HG03103 (cell line): ENCODE data around the gene TPRG1L.

Source experiments
- ATAC-seq: cut with Tn5 transposase; IDR thresholded peaks from one replicate; pipeline ENCODE4 v1.9.1; 2021; ENCODE audit warnings: low read depth; ENCODE audit not compliant: unreplicated experiment

TPRG1L gene

DNA sequence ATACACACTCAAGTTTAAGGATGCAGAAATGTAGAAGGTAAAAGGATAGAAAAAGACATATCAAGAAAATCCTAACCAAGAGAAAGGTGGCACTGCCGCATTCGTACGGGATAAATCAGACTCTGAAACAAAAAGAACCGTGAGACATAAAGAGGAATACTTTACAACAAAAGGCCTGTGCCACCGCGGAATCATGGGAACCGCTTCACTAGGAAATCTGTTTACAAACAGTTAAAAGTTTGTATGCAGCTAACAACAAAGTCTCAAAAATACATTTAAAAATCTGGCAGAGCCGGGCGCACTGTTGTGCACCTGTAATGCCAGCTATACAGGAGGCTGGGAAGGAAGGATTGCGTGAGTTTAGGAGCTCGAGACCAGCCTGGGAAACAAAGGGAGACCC, 17.0 kb downstream of the TPRG1L start:
- ATAC-seq, result no peak

DNA sequence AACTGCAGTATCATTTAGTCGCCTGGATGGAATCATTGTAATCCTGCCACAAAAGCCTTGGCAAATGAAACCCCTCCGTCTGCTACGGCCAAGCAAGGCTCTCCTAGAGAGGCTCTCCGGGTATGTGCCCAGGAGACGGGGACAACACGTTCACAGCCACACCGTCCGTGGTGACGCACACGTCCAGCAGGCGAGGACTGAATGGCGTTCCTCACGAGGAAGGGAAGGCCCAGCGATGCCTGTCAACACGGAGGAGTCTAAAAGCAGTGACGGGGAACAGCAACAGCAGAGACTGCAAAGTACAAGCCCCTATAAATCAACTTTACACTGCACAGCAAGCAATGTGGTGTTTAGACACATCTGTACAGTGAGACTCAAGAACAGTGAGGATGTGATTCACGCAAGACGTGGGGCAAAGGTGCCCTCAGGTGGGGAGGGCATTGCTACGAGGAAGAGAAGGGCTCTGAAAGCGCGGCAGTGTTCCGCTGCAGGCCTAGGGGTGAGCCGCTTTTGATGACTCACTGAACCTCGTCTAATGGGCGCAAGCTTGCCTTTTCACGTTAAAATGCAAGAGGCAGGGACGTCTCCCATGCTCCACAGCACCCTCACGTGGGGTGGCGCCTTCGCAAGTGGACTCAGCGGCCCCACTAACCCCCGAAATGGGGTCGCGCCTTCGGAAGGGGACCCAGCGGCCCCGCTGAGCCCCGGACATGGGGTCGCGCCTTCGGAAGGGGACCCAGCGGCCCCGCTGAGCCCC, 18.3 kb downstream of the TPRG1L start:
- no peak for ATAC-seq

DNA sequence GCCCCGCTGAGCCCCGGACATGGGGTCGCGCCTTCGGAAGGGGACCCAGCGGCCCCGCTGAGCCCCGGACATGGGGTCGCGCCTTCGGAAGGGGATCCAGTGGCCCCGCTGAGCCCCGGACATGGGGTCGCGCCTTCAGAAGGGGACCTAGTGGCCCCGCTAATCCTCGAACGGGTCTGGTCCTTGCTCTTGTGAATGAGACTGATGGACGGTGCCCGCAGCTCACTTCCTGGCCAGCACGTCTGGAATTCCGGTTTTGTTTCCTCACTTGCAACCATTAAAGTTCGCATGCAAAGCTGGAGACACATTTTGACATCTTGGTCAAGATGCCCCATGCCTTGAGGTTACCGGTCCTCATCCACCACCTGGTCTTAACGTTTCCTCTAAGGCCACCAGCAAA, 19.5 kb downstream of the TPRG1L start:
- ATAC-seq, result no peak

DNA sequence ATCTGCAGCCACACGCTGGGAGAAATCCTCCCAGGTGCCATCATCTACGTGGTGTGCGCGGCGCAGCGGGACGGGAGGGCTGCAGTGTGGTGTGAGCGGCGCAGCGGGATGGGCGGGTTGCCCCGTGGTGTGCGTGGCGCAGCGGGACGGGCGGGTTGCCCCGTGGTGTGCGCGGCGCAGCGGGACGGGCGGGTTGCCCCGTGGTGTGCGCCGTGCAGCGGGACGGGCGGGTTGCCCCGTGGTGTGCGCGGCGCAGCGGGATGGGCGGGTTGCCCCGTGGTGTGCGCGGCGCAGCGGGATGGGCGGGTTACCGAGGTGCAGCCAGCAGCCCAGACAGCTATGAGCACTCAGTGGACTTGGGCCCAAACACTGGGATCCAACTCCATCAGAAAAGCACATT, 20.4 kb downstream of the TPRG1L start:
- ATAC-seq, result no peak

DNA sequence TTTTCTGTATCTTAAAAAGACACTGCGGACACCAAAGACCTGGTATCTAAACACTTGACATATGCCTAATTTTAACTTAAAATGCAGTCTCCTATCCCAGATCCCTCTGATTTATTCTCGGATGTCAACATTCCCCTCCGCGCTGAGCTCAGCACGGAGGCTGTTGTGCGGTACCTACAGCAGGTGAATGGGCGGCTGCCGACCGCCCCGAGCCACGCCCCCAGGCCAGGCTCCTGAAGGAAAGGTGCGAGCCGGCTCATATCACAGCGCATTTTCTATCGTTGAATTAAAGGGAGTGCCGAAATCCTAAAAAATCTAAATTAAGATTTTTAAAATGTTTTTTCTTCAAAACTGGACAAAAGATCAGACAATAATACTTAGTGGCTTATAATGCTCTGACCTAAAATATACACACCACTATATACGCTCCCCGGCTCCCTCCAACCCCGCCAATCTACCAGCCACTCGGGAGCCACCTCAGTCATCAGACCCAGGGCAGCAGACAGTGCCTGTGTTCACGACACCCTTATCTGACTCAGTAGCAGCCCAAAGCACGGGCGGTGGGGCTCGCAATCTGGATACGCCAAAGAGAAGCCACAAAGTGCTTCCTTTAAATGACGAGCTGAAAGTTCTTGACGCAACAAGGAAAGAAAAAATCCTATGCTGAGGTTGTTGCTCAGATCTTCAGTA, 21.0 kb downstream of the TPRG1L start:
- no peak for ATAC-seq

DNA sequence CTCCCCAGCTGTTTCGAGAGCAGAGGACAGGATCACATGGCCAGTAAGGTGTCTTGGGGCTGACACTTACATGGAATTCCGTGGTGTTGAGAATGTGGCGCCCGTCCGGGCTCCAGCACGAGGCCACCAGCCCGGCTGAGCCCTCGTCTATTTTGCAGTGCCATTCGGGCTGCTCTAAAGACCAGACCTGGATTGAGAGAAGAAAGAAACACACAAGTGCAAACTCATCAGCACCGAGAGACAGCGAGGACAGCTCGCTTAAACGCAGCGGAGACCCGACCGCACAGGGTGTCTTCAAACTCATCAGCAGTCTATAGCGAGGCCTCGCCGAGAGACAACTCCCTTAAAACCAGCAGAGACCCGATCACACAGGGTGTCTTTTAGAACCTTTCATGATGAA, 21.8 kb downstream of the TPRG1L start:
- no peak for ATAC-seq

DNA sequence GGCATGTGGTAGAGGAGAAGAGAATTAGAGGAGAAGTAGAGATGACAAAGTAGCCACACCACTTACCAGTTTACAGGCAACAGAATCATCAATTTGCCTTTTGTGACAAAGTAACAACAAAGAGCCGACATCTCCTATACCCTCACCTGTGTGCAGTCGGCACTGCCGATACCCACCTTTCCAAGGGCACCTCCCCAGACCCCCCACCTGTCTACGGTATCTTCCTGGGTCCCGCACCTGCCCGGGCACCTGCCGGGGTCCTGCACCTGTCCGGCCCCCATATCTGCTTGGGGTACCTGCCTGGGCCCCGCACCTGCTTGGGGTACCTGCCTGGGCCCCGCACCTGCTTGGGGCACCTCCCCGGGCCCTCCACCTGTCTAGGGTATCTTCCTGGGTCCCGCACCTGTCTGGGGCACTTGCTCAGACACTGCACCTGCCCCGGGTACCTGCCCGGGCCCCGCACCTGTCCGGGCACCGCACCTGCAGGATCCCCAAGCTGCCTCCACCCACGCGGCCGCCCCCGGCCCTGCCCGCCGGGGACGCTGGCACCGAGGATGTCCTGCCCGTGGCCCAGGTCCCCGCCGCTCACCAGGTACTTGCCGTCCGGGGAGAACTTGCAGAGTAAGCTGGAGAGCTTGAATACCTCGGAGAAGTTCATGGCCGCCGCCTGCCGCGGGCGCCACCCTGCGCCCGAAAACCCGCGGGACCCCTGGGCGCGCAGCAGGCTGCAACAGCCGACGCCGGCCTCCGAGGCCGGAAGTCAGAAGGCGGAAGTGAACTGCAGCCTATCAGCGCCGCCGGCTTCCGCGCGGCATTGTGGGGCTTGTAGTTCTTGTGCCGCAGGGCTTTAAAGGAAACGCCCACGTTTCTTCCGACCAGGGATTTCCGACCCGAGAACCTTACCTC, 24.8 kb downstream of the TPRG1L start, which contains the start of gene WRAP73:
Gene WRAP73 (minus strand): TSS at position 762 of the 906 bp plus-strand sequence. CDS start 104 bp downstream, at position 658.
- ATAC-seq, result peak; percentile 79

DNA sequence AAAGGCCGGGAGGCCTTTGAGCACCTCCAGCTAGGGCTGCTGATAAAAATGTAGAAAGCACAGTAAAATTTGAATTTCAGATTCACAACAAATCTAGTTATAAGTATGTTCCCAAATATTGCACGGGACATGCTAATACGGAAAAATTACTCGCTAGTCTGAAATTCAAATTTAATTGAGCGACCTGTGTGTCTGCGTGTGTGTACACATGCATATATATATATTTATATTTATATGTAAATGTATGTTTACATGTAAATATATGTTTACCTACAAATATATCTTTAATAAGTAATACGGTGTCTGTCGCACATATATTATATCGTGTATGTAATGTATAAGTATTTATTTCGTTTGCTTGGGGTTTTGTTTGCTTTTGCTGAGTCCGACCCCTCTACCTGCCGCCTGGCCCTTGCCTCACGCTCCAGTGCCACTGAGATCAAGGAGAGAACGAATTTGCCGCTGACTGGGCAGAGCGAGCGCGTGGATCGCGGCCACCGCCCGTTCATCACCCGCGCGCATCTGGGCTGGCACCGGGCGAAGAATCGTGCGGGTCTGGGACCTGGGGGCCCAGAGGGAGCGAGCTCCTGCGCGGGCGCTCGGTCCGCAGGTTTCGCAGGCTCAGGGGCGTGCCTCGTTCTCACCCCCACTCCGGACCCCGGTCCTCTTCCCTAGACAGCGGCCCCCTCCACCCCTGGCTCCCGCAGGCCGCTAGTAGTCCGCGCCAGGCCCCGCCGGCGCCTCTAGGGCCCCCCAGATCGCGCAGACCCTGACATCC, 25.6 kb downstream of the TPRG1L start:
- ATAC-seq, result no peak

DNA sequence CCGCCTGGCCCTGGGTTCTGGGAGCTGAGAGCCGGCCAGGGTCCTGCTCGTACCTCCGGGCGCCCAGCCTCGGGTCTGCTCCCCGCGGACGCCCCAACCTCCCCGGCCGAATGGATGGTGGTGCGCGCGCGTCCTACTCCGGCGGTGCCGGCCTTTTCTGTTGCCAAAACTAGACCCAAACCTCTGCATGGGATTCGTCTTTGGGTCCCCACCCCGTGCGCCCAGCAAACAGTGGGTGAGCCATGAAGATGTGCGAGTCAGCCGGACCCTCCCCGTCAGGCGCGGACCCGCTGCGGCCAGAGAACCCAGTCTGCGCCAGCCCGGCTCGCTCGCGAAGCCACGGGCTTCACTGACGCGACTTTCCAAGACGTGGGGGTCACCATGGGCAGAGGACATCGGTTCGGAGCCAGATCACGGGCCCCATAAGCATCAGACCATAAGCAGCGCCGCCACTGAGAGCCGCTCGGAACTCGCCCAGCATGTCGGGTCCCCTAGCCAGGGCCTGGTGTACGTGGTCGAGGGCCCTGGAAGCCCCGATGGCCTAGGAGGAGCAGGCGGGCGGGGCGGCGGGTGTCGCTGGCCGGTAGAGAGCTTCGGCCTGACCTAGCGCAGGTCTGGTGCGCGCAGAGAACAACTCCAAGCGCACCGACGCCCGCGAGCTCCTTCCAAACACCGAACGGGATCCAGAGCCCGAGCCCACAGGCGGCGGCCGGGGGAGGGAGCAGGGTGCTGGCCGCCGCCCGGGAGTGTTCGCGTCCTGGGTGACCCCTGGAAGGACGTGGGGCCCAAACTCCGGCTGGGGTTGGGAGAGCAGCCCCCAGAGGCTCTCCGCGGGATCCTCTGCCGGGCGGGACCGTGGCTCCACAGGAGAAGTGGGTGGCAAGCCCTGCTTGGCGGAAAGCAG, 26.5 kb downstream of the TPRG1L start:
- ATAC-seq, result no peak

DNA sequence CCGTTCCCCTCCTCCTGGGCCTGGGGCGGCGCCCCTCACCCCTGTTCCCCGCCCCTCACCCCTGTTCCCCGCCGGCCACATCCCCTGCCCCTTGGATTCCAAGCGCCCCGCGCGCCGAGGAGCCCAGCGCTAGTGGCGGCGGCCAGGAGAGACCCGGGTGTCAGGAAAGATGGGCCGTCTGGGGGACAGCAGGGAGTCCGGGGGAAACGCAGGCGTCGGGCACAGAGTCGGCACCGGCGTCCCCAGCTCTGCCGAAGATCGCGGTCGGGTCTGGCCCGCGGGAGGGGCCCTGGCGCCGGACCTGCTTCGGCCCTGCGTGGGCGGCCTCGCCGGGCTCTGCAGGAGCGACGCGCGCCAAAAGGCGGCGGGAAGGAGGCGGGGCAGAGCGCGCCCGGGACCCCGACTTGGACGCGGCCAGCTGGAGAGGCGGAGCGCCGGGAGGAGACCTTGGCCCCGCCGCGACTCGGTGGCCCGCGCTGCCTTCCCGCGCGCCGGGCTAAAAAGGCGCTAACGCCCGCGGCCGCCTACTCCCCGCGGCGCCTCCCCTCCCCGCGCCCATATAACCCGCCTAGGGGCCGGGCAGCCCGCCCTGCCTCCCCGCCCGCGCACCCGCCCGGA, 27.2 kb downstream of the TPRG1L start, which contains the start of gene TP73:
Gene TP73 (plus strand): TSS at position 587 of the 618 bp plus-strand sequence. CDS start 29,850 bp downstream, outside the sequence.
- no peak for ATAC-seq

DNA sequence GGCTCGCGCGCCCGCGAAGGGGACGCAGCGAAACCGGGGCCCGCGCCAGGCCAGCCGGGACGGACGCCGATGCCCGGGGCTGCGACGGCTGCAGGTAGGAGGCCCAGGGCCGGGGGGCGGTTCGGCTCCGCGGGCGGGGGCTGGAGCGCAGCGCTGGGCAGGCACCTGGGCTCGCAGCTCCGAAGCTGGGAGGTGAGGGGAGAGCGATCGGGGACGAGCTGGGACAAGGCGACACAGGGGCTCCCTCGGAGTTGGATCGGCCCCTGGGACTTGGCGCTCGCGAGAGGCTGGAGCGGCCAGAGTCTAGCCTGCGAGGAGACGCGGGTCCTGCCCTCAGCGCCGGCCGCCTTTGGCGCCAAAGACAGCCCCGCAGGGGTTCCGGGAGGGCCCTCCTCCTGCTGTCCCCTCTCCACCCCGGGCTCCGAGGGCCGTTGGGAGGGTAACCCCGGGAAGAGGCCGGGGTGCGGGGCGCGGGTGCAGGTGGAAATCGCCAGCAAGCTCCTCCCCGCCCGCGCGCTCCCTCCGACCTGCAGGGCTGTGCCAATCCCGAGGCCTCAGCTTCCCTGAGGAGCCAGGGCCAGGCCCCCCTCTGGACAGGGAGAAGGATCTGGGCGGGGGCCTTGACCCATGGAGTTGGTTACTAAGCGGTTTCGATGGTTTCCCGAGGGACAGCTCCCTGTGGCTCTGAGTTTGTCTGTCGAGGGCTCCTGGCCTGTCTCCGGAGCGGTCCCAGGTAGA, 27.9 kb downstream of the TPRG1L start:
- no peak for ATAC-seq

DNA sequence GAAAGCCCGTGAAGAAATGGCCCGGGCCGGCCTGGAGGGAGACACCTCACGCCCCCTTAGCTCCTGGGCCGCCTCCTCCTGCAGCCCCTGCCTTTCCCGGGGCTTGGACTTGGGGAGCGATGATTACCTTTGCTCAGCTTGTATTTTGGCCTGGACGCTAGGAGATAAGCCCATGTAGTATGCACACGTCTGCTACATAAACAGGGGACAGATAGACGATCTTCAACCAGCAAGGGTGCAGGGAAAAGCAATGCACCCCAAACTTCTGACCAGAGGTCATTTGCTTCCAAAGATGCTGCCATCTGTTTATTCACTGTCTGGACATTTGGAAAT, 28.4 kb downstream of the TPRG1L start:
- ATAC-seq, result no peak

DNA sequence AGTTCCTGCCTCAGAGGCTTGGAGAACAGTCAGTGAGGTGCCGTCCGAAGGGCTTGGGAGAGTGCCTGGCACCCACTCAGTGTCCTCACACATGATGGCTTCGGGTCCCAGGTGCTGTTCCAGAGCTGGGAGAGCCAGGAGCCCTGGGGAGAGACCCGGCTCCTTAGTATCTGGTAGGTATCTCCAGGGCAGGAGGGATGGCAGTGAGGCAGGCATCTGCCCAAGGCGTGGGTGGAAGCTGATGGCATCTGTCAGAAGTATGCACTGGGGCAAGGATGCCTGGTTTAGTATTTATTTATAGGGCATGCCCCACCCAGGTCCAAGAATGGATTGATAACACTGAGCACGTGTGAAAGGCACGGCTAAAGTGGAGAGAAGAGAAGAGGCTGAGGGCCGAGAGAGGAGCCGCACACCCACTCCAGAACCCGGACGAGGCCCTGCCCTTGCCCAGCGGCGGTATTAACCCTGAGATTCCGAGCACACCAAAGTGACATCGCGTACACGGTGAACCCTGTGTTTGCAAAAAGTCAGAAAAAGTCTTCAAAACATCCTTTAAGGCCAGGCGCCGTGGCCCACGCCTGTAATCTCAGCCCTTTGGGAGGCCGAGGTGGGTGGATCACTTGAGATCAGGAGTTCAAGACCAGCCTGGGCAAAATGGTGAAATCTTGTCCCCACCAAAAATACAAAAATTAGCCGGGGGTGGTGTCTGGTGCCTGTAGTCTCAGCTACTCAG, 29.9 kb downstream of the TPRG1L start:
- no peak for ATAC-seq

DNA sequence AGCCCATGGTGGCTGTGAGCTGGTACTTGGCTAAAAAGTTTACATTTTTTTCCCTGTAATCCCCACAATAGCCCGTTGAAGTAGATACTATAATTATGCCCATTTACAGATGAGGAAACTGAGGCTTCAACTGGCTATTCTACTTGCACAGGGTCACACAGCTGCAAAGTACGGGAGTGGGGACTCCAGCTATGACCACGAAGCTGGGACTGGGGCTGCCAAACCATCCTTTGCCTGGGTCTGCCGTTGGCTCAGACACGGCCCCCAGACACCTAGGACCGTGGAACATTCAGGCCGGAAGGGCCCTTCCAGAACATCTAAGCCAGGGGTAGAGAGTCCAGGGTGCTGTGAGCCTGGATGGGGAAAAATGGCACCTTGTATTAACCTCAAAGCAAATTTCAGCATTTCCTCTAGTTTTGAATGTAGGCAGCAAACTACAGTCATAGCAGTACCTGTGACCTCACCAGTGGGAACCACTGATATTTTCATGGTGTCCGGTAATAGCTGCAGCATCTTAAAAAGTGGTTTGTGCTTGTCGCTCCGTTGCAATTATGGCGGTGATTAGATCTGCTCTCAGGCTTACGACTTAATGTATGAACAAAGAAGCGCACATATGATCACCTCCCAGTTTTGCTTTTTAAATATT, 31.8 kb downstream of the TPRG1L start:
- ATAC-seq, result peak; percentile 51

DNA sequence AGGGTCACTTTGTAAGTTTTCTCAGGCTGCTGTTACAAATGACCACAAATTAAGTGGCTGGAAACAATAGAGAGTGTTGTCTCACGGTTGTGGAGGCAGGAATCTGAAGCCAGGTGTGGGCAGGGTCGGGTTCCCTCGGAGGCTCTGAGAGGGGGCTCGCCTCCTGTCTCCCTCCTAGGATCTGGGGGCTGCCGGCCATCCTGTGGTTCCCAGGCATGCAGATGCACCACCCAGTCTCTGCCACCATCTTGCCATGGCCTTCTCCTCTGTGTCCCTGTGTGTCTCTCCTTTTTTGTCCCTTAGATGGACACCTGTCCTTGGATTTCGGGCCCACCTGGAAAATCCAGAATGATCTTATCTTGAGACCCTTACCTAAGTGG, 32.3 kb downstream of the TPRG1L start:
- ATAC-seq, result no peak

DNA sequence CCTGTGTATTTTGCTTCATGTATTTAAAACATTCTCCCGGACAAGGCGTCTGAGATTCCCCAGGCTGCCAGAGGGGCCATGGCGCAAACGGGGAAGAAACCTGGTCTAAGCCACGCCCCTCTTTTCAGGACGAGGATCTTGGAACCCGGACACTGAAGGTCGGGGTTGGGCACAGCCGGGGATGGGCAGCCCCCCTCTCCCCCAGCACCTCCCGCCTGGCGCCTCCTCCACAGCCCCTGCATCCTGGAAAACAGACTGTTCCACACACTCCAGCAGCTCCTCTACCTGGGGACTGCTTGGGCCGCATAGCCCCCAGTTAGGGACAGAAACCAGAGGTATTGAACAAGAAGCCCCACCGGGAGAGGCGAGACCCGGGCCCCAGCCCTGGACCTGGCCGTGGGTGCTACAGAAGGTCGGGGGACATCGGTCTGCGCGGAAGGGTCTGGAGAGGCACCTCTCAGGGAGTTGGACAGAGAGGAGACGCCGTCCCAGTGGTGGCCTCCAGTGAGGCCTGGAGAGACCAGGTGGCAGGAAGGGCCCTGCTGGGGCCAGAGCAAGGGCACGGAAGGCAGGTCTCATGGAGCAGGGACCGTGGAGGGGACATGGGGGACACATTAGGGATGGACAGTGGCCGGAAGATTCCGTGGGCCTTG, 32.9 kb downstream of the TPRG1L start:
- no peak for ATAC-seq

DNA sequence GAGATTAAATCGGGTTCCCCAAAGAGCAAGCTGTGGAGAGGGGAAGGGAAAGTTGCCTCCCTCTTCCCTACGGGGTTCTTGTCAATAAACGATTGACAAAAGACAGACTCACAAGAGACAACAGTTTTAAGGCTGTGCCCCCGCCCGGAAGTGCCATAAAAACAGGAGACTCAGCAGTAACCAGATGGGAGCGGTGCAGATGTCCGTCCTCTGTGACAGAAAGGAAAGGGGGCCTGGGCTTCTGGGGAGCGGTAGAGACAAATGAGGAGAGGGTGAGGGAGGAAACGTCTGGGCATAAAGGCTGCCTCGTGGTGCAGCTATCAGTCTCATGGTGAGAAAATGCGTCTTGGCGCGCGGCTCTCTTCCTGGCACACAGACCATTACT, 33.4 kb downstream of the TPRG1L start:
- no peak for ATAC-seq
